ENCODE measurements around the gene HTR7.

The HTR7 gene

GRCh38 chr10:90779548-90779947 lies 78.3 kb downstream of the HTR7 start:
- no peak overlapping the region for H3K4me3 ChIP-seq (ENCODE audit: low read length)
- TF ChIP-seq, protein P1, sequence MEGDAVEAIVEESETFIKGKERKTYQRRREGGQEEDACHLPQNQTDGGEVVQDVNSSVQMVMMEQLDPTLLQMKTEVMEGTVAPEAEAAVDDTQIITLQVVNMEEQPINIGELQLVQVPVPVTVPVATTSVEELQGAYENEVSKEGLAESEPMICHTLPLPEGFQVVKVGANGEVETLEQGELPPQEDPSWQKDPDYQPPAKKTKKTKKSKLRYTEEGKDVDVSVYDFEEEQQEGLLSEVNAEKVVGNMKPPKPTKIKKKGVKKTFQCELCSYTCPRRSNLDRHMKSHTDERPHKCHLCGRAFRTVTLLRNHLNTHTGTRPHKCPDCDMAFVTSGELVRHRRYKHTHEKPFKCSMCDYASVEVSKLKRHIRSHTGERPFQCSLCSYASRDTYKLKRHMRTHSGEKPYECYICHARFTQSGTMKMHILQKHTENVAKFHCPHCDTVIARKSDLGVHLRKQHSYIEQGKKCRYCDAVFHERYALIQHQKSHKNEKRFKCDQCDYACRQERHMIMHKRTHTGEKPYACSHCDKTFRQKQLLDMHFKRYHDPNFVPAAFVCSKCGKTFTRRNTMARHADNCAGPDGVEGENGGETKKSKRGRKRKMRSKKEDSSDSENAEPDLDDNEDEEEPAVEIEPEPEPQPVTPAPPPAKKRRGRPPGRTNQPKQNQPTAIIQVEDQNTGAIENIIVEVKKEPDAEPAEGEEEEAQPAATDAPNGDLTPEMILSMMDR (conservative IDR thresholded peaks at IDR 0.05; ENCODE audit: low read depth, low read length), result peak; percentile 39
- no peak for DNase-seq (ENCODE audit: low read depth)

DNA sequence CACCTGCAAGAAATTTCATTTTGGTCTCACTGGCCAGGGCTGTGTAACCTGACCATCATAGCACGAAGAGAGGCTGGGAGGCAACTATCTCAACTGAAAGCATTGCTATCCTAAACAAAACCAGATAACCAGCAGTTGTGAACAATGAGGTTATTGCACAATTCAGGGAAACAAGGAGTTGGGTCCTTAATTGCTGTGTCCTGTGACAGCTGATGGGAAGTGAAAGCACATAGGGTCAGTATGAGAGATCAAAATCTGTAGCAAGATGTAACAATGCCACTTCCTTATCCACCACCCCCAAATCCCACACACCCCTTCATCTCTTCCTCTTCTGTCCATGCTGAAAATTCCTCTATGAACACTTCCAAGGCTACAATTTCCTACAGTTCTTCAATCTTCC lies 80.2 kb downstream of the HTR7 start:
- no peak overlapping the region for H3K4me3 ChIP-seq (ENCODE audit: low read length)
- TF ChIP-seq, protein P1 (conservative IDR thresholded peaks at IDR 0.05; ENCODE audit: low read depth, low read length), result no peak
- no peak for DNase-seq (ENCODE audit: low read depth)

GRCh38 chr10:90775351-90776028 lies 82.3 kb downstream of the HTR7 start:
- TF ChIP-seq, protein P1 (conservative IDR thresholded peaks at IDR 0.05; ENCODE audit: low read depth, low read length), result no peak
- no peak overlapping the region for H3K4me3 ChIP-seq (ENCODE audit: low read length)
- no peak for DNase-seq (ENCODE audit: low read depth)

DNA sequence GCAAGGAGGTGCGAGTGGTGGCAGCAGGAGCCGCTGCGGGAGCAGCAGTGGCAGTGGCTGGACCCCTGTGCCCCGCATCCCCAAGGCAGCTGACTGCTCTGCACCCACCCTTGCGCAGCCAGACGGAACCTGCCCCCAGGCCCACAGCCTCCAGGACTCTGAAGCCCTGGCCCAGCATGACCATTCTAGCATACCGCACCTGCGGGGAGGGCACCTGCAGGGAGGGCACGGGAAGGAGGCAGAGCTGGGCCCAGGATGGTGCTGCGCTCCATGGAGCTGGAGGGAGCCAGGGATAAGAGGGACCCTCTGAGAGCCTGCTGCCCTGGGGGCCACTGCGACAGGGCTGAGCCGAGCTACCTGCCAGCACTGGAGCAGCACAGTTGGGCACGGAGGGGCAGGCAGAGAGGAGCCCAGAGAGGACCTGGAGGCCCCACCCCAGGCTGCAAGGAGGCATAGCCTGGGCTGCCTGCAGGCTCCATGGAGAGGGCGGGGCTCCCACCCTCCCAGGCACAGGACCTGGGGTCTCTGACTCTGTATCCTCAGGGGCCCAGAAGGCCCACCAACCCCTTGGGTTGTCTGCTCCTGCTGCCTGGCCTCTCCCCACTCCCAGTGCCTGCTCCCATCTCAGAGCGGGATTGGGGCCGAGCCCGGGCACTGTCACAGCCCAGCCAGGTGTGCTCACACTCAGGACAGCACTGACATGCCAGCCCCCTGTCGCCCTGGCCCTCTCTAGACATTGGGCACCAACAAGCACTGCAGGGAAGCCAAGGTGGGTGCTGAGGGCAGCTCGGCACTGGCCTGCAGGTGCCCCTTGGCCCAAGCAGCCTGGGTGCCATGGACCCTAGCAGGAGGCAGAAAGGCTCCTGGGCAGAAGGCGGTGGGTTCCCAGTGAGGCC lies 87.6 kb downstream of the HTR7 start:
- no peak overlapping the region for H3K4me3 ChIP-seq (ENCODE audit: low read length)
- no peak for DNase-seq (ENCODE audit: low read depth)
- TF ChIP-seq, protein P1 (conservative IDR thresholded peaks at IDR 0.05; ENCODE audit: low read depth, low read length), result no peak

GRCh38 chr10:90751107-90751997 lies 106.5 kb downstream of the HTR7 start:
- DNase-seq (ENCODE audit: low read depth), result no peak
- no peak overlapping the region for H3K4me3 ChIP-seq (ENCODE audit: low read length)
- TF ChIP-seq, protein P1 (conservative IDR thresholded peaks at IDR 0.05; ENCODE audit: low read depth, low read length), result peak; percentile 74

- TF ChIP-seq, protein P1 (conservative IDR thresholded peaks at IDR 0.05; ENCODE audit: low read depth, low read length), result no peak
- no peak overlapping the region for H3K4me3 ChIP-seq (ENCODE audit: low read length)
- DNase-seq (ENCODE audit: low read depth), result no peak
These were observed 111.0 kb downstream of the HTR7 start for GRCh38 chr10:90746829-90747228.
